ENCODE results near the gene PCSK4. TPM values are rescaled to one million over a fixed set of nuclear protein-coding genes. Genes with fewer than 3 reads are reported as not detected.
A peak's percentile ranks its signal among the peaks of the same experiment; 100 is the strongest.

Gene PCSK4
- total RNA-seq, 1 experiment from 2014 or later = 11.1 TPM

DNA sequence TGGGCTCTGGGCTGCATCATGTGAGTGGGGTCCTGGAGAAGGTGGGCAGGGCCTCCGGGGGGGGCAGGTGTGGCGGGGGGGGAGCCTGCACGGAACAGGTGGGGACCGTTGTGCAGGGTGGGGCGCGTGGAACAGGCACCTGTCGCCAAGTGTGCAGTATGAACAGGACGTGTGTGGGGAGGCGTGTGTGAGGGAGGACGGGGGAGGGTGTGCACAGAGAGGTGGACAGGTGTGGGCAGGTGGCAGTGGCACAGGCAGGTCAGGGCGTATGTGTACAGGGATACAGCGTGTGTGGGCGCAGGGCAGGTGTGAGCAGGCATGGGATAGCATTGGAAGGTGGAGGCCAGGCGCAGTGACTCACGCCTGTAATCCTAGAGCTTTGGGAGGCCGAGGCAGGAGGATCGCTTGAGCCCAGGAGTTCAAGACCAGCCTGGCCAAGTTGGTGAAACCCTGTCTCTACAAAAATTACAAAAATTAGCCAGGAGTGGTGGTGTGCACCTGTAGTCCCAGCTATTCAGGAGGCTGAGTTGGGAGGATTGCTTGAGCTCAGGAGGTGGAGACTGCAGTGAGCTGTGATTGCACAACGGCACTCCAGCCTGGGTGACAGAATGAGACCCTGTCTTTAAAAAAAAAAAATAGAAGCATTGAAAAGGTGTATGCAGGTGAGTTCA, 37.0 kb upstream of the PCSK4 start:
- H3K9ac ChIP-seq (ENCODE audit: low read length) = no peak overlapping the region
- H3K4me3 ChIP-seq (replicated peaks in 1 of 2; ENCODE audit: low read depth in 1 of 2, low read length in 2 of 2) = no peak overlapping the region
- no peaks in the 10 kb centered on the region for H3K9me2 ChIP-seq (ENCODE audit: insufficient read depth)
- no peaks in the 10 kb centered on the region for H3K36me3 ChIP-seq (ENCODE audit: control insufficient read depth in 1 of 2, insufficient read depth in 2 of 2, low read length in 2 of 2)
- H3K27me3 ChIP-seq (ENCODE audit: insufficient read depth, low read length) = no peaks in the 10 kb centered on the region
- H4K20me1 ChIP-seq (ENCODE audit: insufficient read depth) = no peaks in the 10 kb centered on the region
- H3K79me2 ChIP-seq (ENCODE audit: insufficient read depth, low read length) = no peaks in the 10 kb centered on the region
- H3K9me3 ChIP-seq (ENCODE audit: control insufficient read depth in 1 of 2, insufficient read depth in 1 of 2, low read depth in 1 of 2, low read length in 2 of 2) = no peaks in the 10 kb centered on the region
- DNase-seq (ENCODE audit: low read depth, low spot score) (no peak), ATAC-seq (0 out of 2 replicates have a peak, but pooled peaks have one; percentile 27)
- ChIA-PET POLR2A (no interaction called here), CTCF (no interaction called here), RAD21 (ENCODE audit: low non-redundant PET in 1 of 2, low total read pairs in 2 of 2, uncharacterized antibody in 2 of 2, unreplicated experiment in 2 of 2) (no interaction called here)
- H3K4me1 ChIP-seq (ENCODE audit: control insufficient read depth in 1 of 2, insufficient read depth in 2 of 2, low read length in 2 of 2) = no peaks in the 10 kb centered on the region
- TF ChIP-seq SP1 (IDR thresholded peaks at IDR 0.05; ENCODE audit: low read depth) (no peak), YY1 (IDR thresholded peaks at IDR 0.05; ENCODE audit: extremely low read depth, insufficient replicate concordance, low read depth, low read length) (no peak), RAD21 (IDR thresholded peaks at IDR 0.05; ENCODE audit: low read depth) (no peak), TCF7L2 (IDR thresholded peaks at IDR 0.05; ENCODE audit: borderline replicate concordance, extremely low read depth, insufficient read depth, insufficient read length) (no peak), EZH2 (IDR thresholded peaks at IDR 0.05) (no peak), ATF3 (IDR thresholded peaks at IDR 0.05) (no peak), ZNF274 (IDR thresholded peaks at IDR 0.05; ENCODE audit: low read depth, low read length) (no peak), ZBTB33 (IDR thresholded peaks at IDR 0.05; ENCODE audit: extremely low read depth, insufficient replicate concordance, low read length) (no peak), REST (IDR thresholded peaks at IDR 0.05; ENCODE audit: low read depth) (no peak), SIN3A (IDR thresholded peaks at IDR 0.05; ENCODE audit: low read depth) (no peak)
- H3K27ac ChIP-seq (ENCODE audit: low read depth, low read length) = no peak overlapping the region
- no peak overlapping the region for H3K4me2 ChIP-seq (ENCODE audit: low read length)
- intact Hi-C loops (cut with micrococcal nuclease) = no loop called here
- no peak overlapping the region for H2AFZ ChIP-seq (ENCODE audit: low read depth, low read length, poor library complexity, severe bottlenecking)
- BruUV-seq (replicated peaks) = no TSS peak
